ENCODE measurements around the gene PSG4.
"Not testable (repeated sequence)": the region's sequence is repeated elsewhere in the genome, so short reads cannot be mapped to it uniquely, and the experiment has no call there.

The PSG4 gene

GRCh38 chr19:43205471-43206105, at the start of gene PSG4:
PSG4 (minus strand) TSS chr19:43205638; CDS start chr19:43205536, 102 bp downstream.
- not testable (repeated sequence) for H3K4me3 Mint-ChIP-seq; H3K4me1 Mint-ChIP-seq (ENCODE audit: low read depth); H3K27ac Mint-ChIP-seq; H3K9me3 Mint-ChIP-seq; H3K36me3 Mint-ChIP-seq (ENCODE audit: low read depth)
- H3K27me3 Mint-ChIP-seq = peaks cover 21% of the 10 kb centered on the region

GRCh38 chr19:43251428-43251827, 46.0 kb upstream of the PSG4 start:
- not testable (repeated sequence) for H3K27ac Mint-ChIP-seq; H3K9me3 Mint-ChIP-seq; H3K4me1 Mint-ChIP-seq (ENCODE audit: low read depth); H3K36me3 Mint-ChIP-seq (ENCODE audit: low read depth); H3K4me3 Mint-ChIP-seq
- H3K27me3 Mint-ChIP-seq = peaks cover 23% of the 10 kb centered on the region

GRCh38 chr19:43250296-43250695, 44.9 kb upstream of the PSG4 start:
- H3K4me1 Mint-ChIP-seq (ENCODE audit: low read depth); H3K9me3 Mint-ChIP-seq; H3K36me3 Mint-ChIP-seq (ENCODE audit: low read depth); H3K4me3 Mint-ChIP-seq; H3K27ac Mint-ChIP-seq: not testable (repeated sequence)
- H3K27me3 Mint-ChIP-seq = peaks cover 16% of the 10 kb centered on the region

GRCh38 chr19:43248635-43249002, 43.2 kb upstream of the PSG4 start:
- not testable (repeated sequence) for H3K4me3 Mint-ChIP-seq; H3K27me3 Mint-ChIP-seq; H3K9me3 Mint-ChIP-seq; H3K36me3 Mint-ChIP-seq (ENCODE audit: low read depth); H3K27ac Mint-ChIP-seq; H3K4me1 Mint-ChIP-seq (ENCODE audit: low read depth)

GRCh38 chr19:43247243-43247880, 41.9 kb upstream of the PSG4 start:
- H3K4me1 Mint-ChIP-seq (ENCODE audit: low read depth) = not testable (repeated sequence)

GRCh38 chr19:43245848-43246247, 40.4 kb upstream of the PSG4 start:
- H3K9me3 Mint-ChIP-seq = peaks cover 15% of the 10 kb centered on the region
- H3K27me3 Mint-ChIP-seq; H3K27ac Mint-ChIP-seq; H3K36me3 Mint-ChIP-seq (ENCODE audit: low read depth); H3K4me3 Mint-ChIP-seq; H3K4me1 Mint-ChIP-seq (ENCODE audit: low read depth): not testable (repeated sequence)

More at GRCh38 chr19:43247243-43247880, 41.9 kb upstream of the PSG4 start:
- H3K27ac Mint-ChIP-seq; H3K27me3 Mint-ChIP-seq; H3K9me3 Mint-ChIP-seq; H3K4me3 Mint-ChIP-seq; H3K36me3 Mint-ChIP-seq (ENCODE audit: low read depth): not testable (repeated sequence)

- not testable (repeated sequence) for H3K27me3 Mint-ChIP-seq; H3K27ac Mint-ChIP-seq; H3K4me1 Mint-ChIP-seq (ENCODE audit: low read depth); H3K36me3 Mint-ChIP-seq (ENCODE audit: low read depth); H3K4me3 Mint-ChIP-seq
- peaks cover 27% of the 10 kb centered on the region for H3K9me3 Mint-ChIP-seq
Measured at GRCh38 chr19:43242211-43242610, 36.8 kb upstream of the PSG4 start.

- not testable (repeated sequence) for H3K4me3 Mint-ChIP-seq; H3K27ac Mint-ChIP-seq; H3K27me3 Mint-ChIP-seq; H3K36me3 Mint-ChIP-seq (ENCODE audit: low read depth); H3K4me1 Mint-ChIP-seq (ENCODE audit: low read depth)
- H3K9me3 Mint-ChIP-seq = peaks cover 31% of the 10 kb centered on the region
Measured at GRCh38 chr19:43238213-43238612, 32.8 kb upstream of the PSG4 start.

GRCh38 chr19:43235686-43236085, 30.2 kb upstream of the PSG4 start:
- H3K9me3 Mint-ChIP-seq = peaks cover 26% of the 10 kb centered on the region
- H3K27ac Mint-ChIP-seq; H3K4me3 Mint-ChIP-seq; H3K27me3 Mint-ChIP-seq; H3K36me3 Mint-ChIP-seq (ENCODE audit: low read depth); H3K4me1 Mint-ChIP-seq (ENCODE audit: low read depth): not testable (repeated sequence)

- no peaks in the 10 kb centered on the region for H3K36me3 Mint-ChIP-seq (ENCODE audit: low read depth)
- peaks cover 44% of the 10 kb centered on the region for H3K9me3 Mint-ChIP-seq
- no peaks in the 10 kb centered on the region for H3K4me1 Mint-ChIP-seq (ENCODE audit: low read depth)
- H3K27me3 Mint-ChIP-seq = peaks cover 3% of the 10 kb centered on the region
- H3K27ac Mint-ChIP-seq = no peak overlapping the region
- no peak overlapping the region for H3K4me3 Mint-ChIP-seq
Measured at GRCh38 chr19:43229315-43229714, 23.9 kb upstream of the PSG4 start.

GRCh38 chr19:43228730-43229129, 23.3 kb upstream of the PSG4 start:
- not testable (repeated sequence) for H3K4me3 Mint-ChIP-seq; H3K27me3 Mint-ChIP-seq; H3K27ac Mint-ChIP-seq; H3K36me3 Mint-ChIP-seq (ENCODE audit: low read depth); H3K4me1 Mint-ChIP-seq (ENCODE audit: low read depth)
- H3K9me3 Mint-ChIP-seq = peaks cover 40% of the 10 kb centered on the region

GRCh38 chr19:43226986-43227385, 21.5 kb upstream of the PSG4 start:
- H3K36me3 Mint-ChIP-seq (ENCODE audit: low read depth); H3K27me3 Mint-ChIP-seq; H3K4me3 Mint-ChIP-seq; H3K4me1 Mint-ChIP-seq (ENCODE audit: low read depth); H3K27ac Mint-ChIP-seq: not testable (repeated sequence)
- H3K9me3 Mint-ChIP-seq = peaks cover 44% of the 10 kb centered on the region

- Mint-ChIP-seq H3K4me3 (no peak overlapping the region), H3K4me1 (ENCODE audit: low read depth) (no peaks in the 10 kb centered on the region), H3K36me3 (ENCODE audit: low read depth) (no peaks in the 10 kb centered on the region), H3K27me3 (peaks cover 6% of the 10 kb centered on the region), H3K27ac (no peak overlapping the region), H3K9me3 (peaks cover 43% of the 10 kb centered on the region)
Measured at GRCh38 chr19:43224855-43225253, 19.4 kb upstream of the PSG4 start.

GRCh38 chr19:43224201-43224854, 18.9 kb upstream of the PSG4 start:
- peaks cover 37% of the 10 kb centered on the region for H3K9me3 Mint-ChIP-seq
- not testable (repeated sequence) for H3K27me3 Mint-ChIP-seq; H3K36me3 Mint-ChIP-seq (ENCODE audit: low read depth); H3K27ac Mint-ChIP-seq; H3K4me1 Mint-ChIP-seq (ENCODE audit: low read depth); H3K4me3 Mint-ChIP-seq

GRCh38 chr19:43221891-43222290, 16.5 kb upstream of the PSG4 start:
- not testable (repeated sequence) for H3K27ac Mint-ChIP-seq

GRCh38 chr19:43219136-43219535, 13.7 kb upstream of the PSG4 start:
- not testable (repeated sequence) for H3K27ac Mint-ChIP-seq; H3K4me3 Mint-ChIP-seq; H3K36me3 Mint-ChIP-seq (ENCODE audit: low read depth); H3K4me1 Mint-ChIP-seq (ENCODE audit: low read depth)
- H3K9me3 Mint-ChIP-seq = peaks cover 15% of the 10 kb centered on the region
- peaks cover 38% of the 10 kb centered on the region for H3K27me3 Mint-ChIP-seq

More at GRCh38 chr19:43221891-43222290, 16.5 kb upstream of the PSG4 start:
- Mint-ChIP-seq H3K27me3 (peaks cover 19% of the 10 kb centered on the region), H3K9me3 (peaks cover 26% of the 10 kb centered on the region)
- not testable (repeated sequence) for H3K36me3 Mint-ChIP-seq (ENCODE audit: low read depth); H3K4me3 Mint-ChIP-seq; H3K4me1 Mint-ChIP-seq (ENCODE audit: low read depth)
